Mesothelial cell of epicardium (in vitro differentiated cells): ENCODE measurements around the gene RAD51B. TPM values are rescaled to one million over a fixed set of nuclear protein-coding genes. Genes with fewer than 3 reads are reported as not detected.

Experiments
- DNase-seq, 2 experiments: peaks; one replicate each; pipeline ENCODE4 v3.0.0; 2021; ENCODE audit warnings: low spot score in 2 of 2; ENCODE audit not compliant: unreplicated experiment in 2 of 2
- H3K27ac Mint-ChIP-seq: 2 replicates; pipeline ENCODE4 v1.8.0; 2021; ENCODE audit warnings: mixed read lengths
- H3K27me3 Mint-ChIP-seq: 2 replicates; pipeline ENCODE4 v1.8.0; 2021; ENCODE audit warnings: low read depth, mixed read lengths
- H3K36me3 Mint-ChIP-seq: 2 replicates; pipeline ENCODE4 v1.8.0; 2021; ENCODE audit warnings: mixed read lengths
- H3K4me1 Mint-ChIP-seq: 2 replicates; pipeline ENCODE4 v1.8.0; 2021; ENCODE audit warnings: mixed read lengths
- H3K4me3 Mint-ChIP-seq: 2 replicates; pipeline ENCODE4 v1.8.0; 2021; ENCODE audit warnings: mild to moderate bottlenecking, moderate library complexity, mixed read lengths
- H3K9me3 Mint-ChIP-seq: 2 replicates; pipeline ENCODE4 v1.8.0; 2021; ENCODE audit warnings: mixed read lengths
- total RNA-seq: library from RNA; stranded (reverse); gene quantifications from 3 replicates; pipeline ENCODE4 v1.2.1, GENCODE V29; 2021
- TF ChIP-seq, protein P1 (sequence below): fragments of 200-600 bp; sonication (generic); IDR thresholded peaks from one replicate; pipeline ENCODE4 v1.5.0; 2021; ENCODE audit warnings: antibody characterized with exemption; ENCODE audit not compliant: unreplicated experiment

RAD51B gene
- total RNA-seq, 1 donor from 2014 or later: 34.7 TPM

DNA sequence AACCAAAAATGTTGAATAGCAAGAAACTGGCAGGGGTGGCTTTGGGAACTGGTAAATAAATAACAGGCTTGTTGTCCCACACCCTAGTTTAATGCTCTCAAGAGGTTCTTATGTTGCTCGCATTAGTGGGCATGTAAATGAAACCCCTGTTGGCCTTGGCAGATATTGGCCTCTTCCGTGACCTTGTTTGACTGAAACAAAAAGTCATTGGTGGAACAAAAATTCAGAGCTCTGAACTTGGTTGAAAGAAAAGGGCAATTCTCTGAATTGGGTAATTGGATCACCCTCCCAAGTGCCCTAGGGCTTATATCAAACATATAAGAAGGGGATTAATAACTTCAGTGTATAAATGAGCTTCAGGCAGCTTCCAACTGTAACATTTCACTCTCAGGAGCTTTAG, 547.1 kb downstream of the RAD51B start:
- TF ChIP-seq, protein P1, sequence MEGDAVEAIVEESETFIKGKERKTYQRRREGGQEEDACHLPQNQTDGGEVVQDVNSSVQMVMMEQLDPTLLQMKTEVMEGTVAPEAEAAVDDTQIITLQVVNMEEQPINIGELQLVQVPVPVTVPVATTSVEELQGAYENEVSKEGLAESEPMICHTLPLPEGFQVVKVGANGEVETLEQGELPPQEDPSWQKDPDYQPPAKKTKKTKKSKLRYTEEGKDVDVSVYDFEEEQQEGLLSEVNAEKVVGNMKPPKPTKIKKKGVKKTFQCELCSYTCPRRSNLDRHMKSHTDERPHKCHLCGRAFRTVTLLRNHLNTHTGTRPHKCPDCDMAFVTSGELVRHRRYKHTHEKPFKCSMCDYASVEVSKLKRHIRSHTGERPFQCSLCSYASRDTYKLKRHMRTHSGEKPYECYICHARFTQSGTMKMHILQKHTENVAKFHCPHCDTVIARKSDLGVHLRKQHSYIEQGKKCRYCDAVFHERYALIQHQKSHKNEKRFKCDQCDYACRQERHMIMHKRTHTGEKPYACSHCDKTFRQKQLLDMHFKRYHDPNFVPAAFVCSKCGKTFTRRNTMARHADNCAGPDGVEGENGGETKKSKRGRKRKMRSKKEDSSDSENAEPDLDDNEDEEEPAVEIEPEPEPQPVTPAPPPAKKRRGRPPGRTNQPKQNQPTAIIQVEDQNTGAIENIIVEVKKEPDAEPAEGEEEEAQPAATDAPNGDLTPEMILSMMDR: no peak
- Mint-ChIP-seq H3K36me3 (no peaks in the 10 kb centered on the region), H3K4me1 (peaks cover 62% of the 10 kb centered on the region), H3K9me3 (no peaks in the 10 kb centered on the region), H3K27ac (peak overlapping the region; percentile 85), H3K27me3 (no peaks in the 10 kb centered on the region), H3K4me3 (no peak overlapping the region)
- DNase-seq: no peak

DNA sequence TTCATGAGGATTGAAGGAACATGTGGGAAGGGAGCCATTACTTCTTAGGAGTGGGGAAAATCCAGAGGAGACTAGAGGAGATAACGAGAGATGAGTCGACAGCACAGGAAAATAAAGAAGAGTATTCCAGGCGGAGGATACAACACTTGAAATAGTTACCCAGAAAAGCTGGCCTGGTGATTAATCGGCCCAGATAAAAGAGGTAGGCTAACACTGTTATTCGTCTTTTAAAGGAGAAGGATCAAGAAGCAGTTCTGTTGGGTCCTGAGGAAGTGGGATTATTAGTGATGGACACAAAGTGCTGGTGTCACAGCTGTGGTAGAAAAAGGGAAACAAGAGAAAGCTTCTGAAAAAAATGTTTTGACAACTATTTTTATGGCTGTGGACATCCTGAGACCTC, 548.0 kb downstream of the RAD51B start:
- Mint-ChIP-seq H3K27me3 (no peaks in the 10 kb centered on the region), H3K9me3 (peaks cover 9% of the 10 kb centered on the region), H3K27ac (peak overlapping the region; percentile 85), H3K36me3 (peaks cover 8% of the 10 kb centered on the region), H3K4me3 (no peak overlapping the region), H3K4me1 (peaks cover 62% of the 10 kb centered on the region)
- TF ChIP-seq, protein P1: no peak
- DNase-seq: no peak

DNA sequence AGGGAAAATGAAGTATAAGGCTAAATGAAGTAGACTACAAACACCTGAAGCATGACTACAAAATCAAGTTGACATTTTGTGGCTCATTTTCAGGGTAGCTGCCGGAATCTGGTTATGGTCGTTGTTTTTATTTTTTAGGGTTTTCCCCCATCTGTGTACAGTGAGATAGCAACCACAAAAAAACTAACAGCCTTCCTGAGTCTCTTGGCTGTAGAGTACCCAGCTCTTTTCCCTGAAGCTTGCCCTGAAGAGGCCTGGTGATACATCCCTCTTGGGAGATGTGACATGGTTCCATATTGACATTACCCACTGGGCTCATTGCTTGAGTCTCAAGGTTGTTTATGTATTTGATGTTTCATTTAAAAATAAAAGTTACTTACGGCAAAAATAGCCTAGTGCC, 549.3 kb downstream of the RAD51B start:
- H3K36me3 Mint-ChIP-seq: peaks cover 10% of the 10 kb centered on the region
- H3K27me3 Mint-ChIP-seq: no peaks in the 10 kb centered on the region
- no peak for DNase-seq
- peaks cover 12% of the 10 kb centered on the region for H3K9me3 Mint-ChIP-seq
- TF ChIP-seq, protein P1: no peak
- H3K4me1 Mint-ChIP-seq: peaks cover 55% of the 10 kb centered on the region
- no peak overlapping the region for H3K4me3 Mint-ChIP-seq
- peak overlapping the region; percentile 78 for H3K27ac Mint-ChIP-seq

DNA sequence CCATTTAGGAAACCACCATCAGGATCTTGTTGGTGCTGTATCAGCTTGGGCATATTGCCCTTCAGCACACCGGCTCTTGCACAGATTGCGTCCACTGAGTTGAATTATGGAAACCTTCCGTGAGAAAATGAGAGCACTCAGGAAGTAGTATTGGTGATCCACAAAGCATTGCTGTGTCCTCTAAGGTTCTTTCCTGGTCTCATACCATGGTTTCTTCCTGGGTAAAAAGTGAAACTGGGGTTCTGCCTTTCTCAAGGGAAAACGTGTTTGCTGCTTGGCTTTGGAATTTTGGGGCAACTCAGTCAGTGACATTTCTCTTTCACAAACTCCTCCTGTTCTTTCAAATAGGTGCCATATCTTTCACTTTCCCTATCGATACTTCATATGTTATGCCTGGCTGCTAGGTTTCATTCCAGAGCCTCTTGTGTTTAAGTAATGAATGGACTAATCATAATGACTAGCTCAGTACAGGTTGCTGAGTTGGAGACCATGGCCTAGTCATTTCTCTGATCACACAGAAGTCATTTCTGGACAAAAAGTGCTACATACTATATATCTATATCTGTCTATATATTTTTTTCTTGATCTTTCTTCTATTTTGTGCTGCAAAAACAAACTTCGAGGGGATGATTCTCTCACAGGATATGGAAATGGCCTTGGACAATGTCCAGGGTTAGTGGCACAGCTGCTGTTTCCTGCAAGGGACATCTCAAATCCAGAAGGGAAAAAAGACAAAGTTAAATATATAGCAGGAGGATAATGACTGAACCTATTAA, 549.9 kb downstream of the RAD51B start:
- H3K27me3 Mint-ChIP-seq: no peaks in the 10 kb centered on the region

DNA sequence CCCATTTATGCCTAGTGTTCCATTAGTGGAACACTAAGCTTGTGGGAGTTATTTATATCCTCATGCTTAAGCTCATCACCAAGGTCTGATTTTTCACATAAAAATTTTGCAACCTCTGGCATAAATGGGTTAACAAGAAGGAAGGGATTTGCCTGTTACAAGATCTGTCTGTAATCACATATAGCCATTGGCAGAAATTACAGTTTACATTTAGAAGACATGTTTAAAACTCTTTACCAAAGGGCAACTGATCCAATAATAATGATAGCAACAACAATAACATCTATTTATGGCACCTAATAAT, 550.4 kb downstream of the RAD51B start:
- no peak for DNase-seq
- H3K27ac Mint-ChIP-seq: peak overlapping the region; percentile 79
- peaks cover 46% of the 10 kb centered on the region for H3K4me1 Mint-ChIP-seq
- TF ChIP-seq, protein P1: no peak
- H3K9me3 Mint-ChIP-seq: peaks cover 12% of the 10 kb centered on the region
- no peaks in the 10 kb centered on the region for H3K27me3 Mint-ChIP-seq
- H3K36me3 Mint-ChIP-seq: peaks cover 10% of the 10 kb centered on the region
- H3K4me3 Mint-ChIP-seq: no peak overlapping the region

More for the DNA sequence above, 549.9 kb downstream of the RAD51B start:
- Mint-ChIP-seq H3K4me1 (peaks cover 49% of the 10 kb centered on the region), H3K4me3 (no peak overlapping the region), H3K27ac (peak overlapping the region; percentile 35), H3K9me3 (peaks cover 12% of the 10 kb centered on the region), H3K36me3 (peaks cover 10% of the 10 kb centered on the region)
- DNase-seq: no peak
- TF ChIP-seq, protein P1: no peak

DNA sequence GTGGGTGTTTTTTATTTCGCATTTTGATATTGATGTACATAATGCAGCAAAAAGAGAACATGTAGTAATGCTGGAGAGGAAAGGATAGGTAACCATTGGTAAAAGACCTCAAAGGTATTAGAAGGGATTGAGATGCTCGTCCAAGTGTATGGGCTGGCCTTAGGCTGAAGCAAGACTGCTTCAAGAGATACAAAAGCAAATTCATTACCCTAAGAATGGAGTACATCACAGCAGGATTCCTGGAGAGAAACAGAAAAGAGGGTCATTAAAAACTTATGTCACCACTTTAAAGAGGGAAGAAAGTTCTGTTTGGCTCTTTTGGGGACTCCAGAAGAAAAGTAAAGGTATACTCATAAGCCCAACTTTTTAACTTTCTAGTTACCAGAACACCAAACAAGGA, 552.8 kb downstream of the RAD51B start:
- Mint-ChIP-seq H3K4me1 (peaks cover 34% of the 10 kb centered on the region), H3K4me3 (no peak overlapping the region), H3K27ac (no peak overlapping the region), H3K36me3 (peaks cover 10% of the 10 kb centered on the region), H3K27me3 (no peaks in the 10 kb centered on the region), H3K9me3 (peaks cover 12% of the 10 kb centered on the region)
- TF ChIP-seq, protein P1: no peak
- DNase-seq: no peak
